Suppressor macrophage treated with lipopolysaccharide for 1 hour (primary cell): ENCODE results near the gene PCGF1.

Experiments used
- DNase-seq, 3 donors: peaks; one replicate each; pipeline ENCODE4 v3.0.0-alpha.2; 2020 to 2022

PCGF1 gene

GRCh38 chr2:74514368-74515270 is 7.1 kb upstream of the PCGF1 start, which contains the start of gene TLX2:
TLX2 (plus strand) TSS chr2:74514450; CDS start chr2:74514807, 357 bp downstream.
- peak in 2 of 3 donors; percentile 20 to 50 for DNase-seq

- DNase-seq, result peak in 1 of 3 donors; percentile 24
These were observed 6.3 kb upstream of the PCGF1 start for GRCh38 chr2:74513605-74514367.

- no peak for DNase-seq
These were observed 5.5 kb upstream of the PCGF1 start for GRCh38 chr2:74512744-74513604.

GRCh38 chr2:74511104-74511989 is 3.9 kb upstream of the PCGF1 start:
- peak in 1 of 3 donors; percentile 11 for DNase-seq

- DNase-seq, result no peak
These were observed 2.8 kb upstream of the PCGF1 start for GRCh38 chr2:74510272-74510671.

- peak in 2 of 3 donors; percentile 10 for DNase-seq
These were observed 528 bp upstream of the PCGF1 start for GRCh38 chr2:74507926-74508520.

- DNase-seq, result no peak
These were observed 1.8 kb downstream of the PCGF1 start for GRCh38 chr2:74505448-74506246.

GRCh38 chr2:74504591-74504990 is 2.9 kb downstream of the PCGF1 start:
- no peak for DNase-seq

- no peak for DNase-seq
These were observed 3.7 kb downstream of the PCGF1 start for GRCh38 chr2:74503506-74504475.

GRCh38 chr2:74502720-74503505 is 4.6 kb downstream of the PCGF1 start:
- DNase-seq, result peak; percentile 86 to 88 (median 86)

- peak in 2 of 3 donors; percentile 34 to 55 for DNase-seq
These were observed 5.3 kb downstream of the PCGF1 start for GRCh38 chr2:74502147-74502719.

- no peak for DNase-seq
These were observed 6.0 kb downstream of the PCGF1 start for GRCh38 chr2:74501335-74502071.

GRCh38 chr2:74500578-74500946 is 6.9 kb downstream of the PCGF1 start:
- no peak for DNase-seq

GRCh38 chr2:74499940-74500577 is 7.4 kb downstream of the PCGF1 start:
- DNase-seq, result no peak

GRCh38 chr2:74499267-74499939 is 8.1 kb downstream of the PCGF1 start, which contains the start of gene LBX2:
LBX2 (minus strand) TSS chr2:74499603; CDS start chr2:74499537, 66 bp downstream.
- peak in 2 of 3 donors; percentile 30 to 53 for DNase-seq
